CD4-positive, alpha-beta T cell treated with Interferon alpha-2 for 1 hour (primary cell): ENCODE measurements around the gene UFC1.
"Not testable (repeated sequence)": the region's sequence is repeated elsewhere in the genome, so short reads cannot be mapped to it uniquely, and the experiment has no call there.

Experiments used
- DNase-seq, 2 donors: peaks; one replicate each; pipeline ENCODE4 v3.0.0-alpha.2; 2020 to 2022

Gene UFC1

DNA sequence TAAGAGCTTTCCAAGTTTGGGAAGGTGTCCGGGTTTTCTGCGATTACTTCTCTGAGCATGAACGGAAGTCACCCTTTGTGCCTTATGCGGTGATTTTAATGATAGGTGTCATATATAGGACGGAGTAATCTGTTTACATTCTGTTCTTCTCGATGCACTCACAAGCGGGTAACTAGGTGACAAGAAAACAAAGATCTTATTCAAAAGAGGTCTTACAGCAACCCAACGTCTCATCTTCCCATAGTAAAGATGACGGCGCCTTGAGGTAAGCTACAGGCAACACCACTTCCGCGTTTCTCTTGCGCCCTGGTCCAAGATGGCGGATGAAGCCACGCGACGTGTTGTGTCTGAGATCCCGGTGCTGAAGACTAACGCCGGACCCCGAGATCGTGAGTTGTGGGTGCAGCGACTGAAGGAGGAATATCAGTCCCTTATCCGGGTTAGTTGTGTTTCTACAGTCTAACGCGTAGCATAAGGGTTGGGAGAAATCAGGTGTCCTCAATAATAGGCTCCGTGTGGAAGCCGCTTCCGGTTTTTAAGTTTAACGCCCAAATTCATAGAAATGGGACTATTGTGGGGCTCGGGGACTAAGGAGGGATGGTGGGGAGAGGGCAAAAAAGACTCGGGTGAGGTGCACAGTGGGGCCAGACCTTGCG is at the start of gene UFC1:
TSS of gene UFC1 (plus strand) at position 297 of the 656 bp plus-strand sequence. CDS start at position 317, 20 bp downstream.
- DNase-seq, result peak; percentile 87 to 92

DNA sequence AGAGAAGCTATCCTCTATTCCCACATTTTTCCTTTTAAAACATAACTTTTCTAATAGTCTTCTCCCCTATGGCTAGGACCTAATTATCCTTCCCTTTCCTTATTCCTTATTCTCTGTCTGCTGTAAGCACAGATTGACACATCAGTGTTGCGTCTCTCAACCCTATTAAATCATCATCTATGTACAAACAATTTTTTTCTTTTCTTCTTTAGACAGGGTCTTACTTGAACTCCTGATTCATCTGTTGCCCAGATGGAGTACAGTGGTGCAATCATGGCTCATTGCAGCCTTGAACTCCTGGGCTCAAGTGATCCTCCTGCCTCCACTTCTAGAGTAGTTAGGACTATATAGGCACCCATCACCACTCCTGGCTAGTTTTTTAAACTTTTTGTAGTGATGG is 47.3 kb upstream of the UFC1 start:
- DNase-seq, result no peak

DNA sequence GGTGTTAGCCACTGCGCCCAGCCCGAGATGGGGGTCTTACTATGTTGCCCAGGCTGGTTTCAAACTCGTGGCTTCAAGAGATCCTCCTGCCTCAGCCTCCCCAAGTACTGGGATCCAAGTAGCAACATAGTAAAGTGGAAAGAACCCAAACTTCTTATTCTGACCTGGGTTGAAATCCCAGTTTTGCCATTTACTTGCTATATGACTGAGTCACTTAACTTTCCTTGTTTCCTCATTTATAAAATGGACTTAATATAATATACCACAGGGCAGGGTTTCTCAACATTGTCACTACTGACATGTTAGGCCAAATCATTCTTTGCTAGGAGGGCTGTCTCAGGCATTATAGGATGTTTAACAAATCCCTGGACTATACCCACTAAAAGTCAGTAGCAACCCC is 42.7 kb upstream of the UFC1 start:
- DNase-seq, result no peak

DNA sequence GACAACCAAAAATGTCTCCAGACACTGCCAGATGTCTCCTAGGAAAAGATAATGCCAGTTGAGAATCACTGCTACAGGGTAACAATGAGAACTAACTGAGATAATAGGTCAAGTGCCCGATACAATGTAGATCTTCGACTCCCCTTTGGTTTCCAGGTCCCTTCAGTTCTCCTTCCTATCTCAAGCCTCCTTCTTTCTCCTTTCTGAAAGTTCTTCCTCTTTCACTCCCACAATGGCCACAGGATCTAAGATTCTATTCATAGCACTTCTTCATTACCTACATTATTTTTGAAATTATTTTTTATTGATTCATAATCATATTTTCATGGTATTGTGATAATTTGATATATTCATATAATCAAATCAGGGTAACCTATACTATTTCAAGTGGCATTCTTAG is 42.3 kb upstream of the UFC1 start:
- no peak for DNase-seq

DNA sequence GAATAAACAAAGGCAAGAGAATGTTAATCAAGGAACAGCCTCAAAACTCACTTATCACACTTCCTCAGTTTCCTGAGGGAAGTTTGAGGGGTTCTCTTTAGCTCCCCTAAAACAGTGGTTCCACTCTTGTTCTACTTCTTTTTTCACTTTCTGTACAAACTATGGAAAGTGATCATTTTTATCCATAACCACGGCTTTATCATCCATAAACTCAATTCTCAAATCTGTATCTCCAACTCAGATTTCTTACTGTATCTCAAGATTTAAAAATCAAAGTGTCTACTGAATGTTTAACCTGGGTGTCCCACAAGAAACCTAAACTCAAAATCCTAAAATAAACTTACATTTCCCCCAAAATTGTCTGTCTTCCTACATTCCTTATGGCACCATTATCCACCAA is 39.9 kb upstream of the UFC1 start:
- DNase-seq, result no peak

DNA sequence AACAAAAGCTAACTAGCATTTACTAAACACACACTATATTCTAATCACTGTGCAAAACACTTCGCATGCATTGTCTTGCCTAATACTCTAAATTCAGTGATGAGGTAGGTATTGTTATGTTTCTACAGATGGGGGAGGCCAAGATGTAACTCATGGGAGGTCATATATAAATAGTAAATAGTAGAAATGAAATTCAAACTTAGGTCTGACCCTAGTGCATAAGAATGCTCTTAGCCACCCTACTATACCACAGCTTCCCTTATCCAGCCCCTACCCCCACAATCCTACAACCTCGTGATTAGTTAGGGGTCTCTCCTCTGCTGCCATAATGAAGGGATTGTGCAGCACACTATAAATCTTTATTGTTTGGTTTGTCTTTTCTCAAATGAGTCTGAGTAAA is 39.2 kb upstream of the UFC1 start:
- no peak for DNase-seq

DNA sequence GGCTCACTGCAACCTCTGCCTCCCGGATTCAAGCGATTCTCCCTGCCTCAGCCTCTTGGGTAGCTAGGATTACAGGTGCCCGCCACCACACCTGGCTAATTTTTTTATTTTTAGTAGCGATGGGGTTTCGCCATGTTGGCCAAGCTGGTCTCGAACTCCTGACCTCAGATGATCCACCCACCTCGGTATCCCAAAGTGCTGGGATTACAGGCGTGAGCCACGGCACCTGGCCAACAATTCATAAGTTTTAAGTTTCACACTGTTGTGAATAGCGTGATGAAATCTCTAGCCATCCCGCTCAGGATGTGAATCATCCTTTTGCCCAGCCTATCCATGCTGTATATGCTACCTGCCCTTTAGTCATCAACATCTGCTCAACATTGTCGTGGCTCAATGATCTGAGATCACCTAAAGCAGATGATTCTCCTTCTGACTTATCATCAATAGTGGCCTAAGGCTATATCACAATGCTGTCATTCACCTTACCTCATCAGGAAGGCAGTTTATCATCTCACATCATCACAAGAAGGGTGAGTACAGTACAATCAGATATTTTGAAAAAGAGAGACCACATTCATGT is 38.6 kb upstream of the UFC1 start:
- DNase-seq, result no peak

DNA sequence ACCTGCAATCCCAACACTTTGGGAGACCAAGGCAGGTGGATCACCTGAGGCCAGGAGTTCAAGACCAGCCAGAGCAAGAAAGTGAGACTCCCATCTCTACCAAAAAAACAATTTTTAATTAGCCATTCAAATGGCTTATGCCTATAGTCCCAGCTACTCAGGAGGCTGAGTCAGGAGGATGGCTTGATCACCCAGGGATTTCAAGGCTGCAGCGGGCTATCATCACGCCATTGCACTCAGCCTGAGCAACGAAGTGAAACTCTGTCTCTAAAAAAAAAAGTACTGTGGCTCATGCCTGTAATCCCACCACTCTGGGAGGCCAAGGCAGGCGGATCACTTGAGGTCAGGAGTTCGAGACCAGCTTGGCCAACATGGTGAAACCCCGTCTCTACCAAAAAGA is 37.8 kb upstream of the UFC1 start:
- DNase-seq, result not testable (repeated sequence)

DNA sequence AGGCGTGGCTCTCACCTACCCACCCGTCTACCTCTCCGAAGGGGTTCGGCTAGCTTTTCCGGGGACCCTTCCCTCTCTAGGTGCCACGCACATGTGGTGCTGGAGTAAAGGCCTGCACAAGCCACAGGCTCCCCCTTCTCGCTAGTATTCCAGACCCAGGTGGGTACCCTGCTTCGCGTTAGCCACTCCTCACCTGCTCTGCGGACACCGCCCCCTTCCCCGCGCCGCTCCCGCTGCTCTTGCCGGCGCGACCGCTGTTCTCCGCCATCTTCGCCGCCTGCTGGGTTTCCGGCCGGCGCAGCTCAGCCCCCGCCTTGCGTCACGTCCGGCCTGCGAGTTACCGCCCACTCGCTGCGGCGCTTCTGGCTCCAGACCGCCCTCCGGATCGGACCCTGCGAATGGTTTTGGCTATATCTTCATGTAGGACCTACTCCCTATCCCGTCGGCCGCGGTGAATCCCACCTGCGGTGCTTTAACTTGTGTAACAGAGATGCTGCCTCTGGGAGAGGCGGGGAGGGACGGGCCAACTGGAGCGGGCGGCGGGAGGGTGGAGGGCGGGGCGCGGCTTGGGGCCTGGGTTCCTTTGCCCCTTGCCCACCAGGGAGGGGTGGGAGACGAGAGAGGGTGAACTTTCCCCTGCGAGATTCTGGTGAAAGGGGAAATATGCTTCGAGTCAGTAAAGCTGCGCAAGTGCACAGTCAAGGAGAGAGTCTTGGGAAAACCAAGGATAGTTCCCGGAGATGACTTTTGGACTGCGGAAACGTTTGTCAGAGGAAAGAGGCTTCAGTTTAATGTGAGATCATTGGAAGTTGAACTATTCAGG is 35.8 kb upstream of the UFC1 start, which contains the start of the genes NIT1 and PFDN2:
TSS of gene NIT1 (plus strand) at position 347 of the 823 bp plus-strand sequence. CDS start at position 419, 72 bp downstream.
TSS of gene PFDN2 (minus strand) at position 279 of the 823 bp plus-strand sequence. CDS start at position 268, 11 bp downstream.
- peak; percentile 79 to 87 for DNase-seq

DNA sequence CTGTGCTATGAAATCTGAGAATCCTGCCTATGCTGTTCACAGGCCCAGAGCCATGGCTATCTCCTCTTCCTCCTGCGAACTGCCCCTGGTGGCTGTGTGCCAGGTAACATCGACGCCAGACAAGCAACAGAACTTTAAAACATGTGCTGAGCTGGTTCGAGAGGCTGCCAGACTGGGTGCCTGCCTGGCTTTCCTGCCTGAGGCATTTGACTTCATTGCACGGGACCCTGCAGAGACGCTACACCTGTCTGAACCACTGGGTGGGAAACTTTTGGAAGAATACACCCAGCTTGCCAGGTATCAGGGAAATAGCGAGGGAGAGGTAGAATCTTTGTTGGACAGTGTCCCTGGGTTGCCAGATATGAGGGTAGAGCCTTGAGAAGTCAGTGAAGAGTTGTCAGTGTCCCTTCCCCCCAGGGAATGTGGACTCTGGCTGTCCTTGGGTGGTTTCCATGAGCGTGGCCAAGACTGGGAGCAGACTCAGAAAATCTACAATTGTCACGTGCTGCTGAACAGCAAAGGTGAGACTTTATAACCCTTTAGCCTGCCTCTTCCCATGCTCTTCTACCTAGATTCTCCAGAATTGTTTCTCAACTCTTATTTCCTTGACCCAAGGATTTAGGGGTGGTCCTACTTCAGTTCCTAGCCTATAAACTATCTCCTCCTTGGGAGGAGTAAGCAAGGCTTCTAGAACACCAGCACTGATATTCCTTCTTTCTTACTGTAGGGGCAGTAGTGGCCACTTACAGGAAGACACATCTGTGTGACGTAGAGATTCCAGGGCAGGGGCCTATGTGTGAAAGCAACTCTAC is 34.5 kb upstream of the UFC1 start:
- DNase-seq, result peak; percentile 71 to 84

DNA sequence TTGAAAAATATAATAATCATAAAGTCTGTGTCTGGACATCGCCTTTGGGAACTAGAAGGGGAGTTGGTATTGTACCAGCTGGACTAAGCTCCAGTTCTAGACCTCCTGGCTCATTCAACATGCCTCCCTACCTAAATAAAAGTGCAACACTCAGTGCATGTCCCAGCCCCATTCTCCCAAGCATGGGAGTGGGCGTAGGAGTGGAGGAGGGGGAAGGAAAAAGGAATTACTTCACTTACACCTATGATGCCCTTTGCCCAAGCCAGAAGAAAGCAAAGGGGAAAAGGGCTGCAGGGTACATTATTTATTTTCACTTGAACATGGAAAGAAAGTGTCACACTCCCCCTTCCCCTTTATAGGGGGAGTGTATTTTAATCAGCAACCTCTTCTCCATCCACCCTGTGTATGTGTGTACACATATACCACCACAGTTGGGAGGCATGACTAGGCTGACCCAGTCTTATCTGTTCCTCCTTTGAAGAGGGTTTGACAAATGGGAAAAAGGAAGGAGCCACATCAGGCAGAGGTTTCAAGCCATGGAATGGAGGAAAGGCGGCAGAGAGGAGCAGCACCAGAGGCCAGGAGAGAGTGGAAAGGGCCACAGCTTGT is 32.6 kb upstream of the UFC1 start:
- DNase-seq, result no peak

DNA sequence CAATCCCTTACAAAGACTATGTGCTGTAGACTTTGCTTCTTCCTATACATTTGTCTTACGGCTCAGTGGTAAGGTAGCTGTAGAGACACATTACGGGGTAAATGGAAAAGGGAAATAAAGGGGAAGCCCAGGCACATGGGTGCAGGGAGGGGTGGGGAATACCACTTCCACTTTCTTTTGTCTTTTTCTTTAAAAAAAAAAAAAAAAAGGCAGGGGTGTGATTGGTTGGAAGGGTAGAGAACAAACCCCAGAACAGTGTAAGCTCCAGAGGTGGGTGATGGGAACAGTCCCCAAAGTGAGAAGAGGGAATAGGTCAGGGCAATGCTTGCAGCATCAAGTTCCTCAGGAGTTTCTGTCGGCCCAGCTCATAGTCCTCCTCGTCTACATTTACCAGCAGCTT is 31.9 kb upstream of the UFC1 start:
- peak in 1 of 2 donors; percentile 19 for DNase-seq

DNA sequence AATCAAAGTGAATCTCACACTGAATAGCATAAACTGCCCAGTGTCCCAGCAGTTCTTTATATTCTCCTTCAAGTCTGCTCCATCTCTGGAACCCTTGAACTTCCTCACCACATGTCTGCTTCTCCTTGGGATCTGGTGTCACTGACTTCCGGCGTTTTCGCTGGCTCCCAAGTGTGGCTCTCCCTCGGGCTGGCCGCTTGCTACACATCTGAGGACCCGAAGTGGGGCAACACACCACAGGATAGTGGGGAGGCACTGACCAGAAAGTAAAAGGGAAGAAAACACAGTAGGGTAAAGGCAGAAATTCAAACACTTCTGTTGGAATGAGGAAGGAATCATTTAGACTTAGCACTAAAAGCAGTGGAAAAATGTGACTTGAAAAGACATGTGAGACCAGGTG is 30.8 kb upstream of the UFC1 start:
- no peak for DNase-seq

DNA sequence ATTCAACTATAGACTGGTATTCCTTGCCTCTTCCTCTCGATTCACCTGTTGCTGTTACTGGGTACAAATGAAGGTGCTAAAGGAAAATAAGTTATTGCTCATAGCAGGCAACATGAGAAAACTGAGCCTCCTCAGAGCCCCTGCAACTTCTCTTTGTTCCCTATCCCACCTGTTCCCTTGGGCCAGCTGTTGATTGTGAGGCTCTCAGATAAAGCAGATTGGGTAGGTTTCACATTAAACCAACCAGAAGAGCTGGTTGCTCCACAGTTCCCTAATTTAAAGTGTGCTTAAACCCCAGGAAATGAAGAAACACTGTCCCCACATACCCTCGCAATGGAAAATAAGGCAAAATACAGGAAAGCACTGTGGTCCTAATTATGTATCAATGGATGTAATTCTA is 26.1 kb upstream of the UFC1 start:
- DNase-seq, result no peak

DNA sequence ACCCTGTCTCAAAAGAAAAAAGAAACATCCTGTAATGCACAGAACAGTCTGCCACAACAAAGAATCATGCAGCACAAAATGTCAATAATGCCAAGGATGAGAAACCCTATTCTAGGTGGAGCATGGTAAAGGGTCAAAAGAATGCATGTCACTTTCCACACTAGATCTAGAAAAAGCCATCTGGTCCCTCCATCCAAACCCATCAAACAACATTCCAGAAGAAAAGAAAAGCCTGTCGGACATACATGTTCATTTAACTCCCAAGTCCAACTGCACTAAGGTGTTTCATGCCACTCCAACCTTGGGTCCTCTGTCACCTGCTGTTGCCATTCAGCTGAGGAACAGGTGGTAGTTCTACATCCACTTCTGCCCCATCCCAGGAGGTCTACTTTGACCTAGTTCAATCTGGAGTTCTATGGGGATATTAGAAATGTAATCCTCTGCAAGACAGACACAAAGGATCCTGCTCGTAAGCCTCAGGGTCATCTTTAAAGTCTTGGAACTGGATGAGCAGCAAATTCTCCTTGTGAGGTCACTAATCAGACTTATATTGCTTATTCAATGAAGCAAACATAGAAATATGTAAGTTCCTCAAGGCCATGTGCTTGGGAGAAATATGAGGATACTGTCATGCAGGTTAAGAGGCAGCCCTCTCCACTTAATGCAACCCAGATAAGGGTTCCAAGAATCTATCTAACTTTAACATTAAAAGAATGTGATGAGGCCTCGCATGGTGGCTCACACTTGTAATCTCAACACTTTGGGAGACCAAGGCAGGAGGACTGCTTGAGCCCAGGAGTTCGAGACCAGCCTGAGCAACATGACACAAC is 25.0 kb upstream of the UFC1 start:
- DNase-seq, result no peak

DNA sequence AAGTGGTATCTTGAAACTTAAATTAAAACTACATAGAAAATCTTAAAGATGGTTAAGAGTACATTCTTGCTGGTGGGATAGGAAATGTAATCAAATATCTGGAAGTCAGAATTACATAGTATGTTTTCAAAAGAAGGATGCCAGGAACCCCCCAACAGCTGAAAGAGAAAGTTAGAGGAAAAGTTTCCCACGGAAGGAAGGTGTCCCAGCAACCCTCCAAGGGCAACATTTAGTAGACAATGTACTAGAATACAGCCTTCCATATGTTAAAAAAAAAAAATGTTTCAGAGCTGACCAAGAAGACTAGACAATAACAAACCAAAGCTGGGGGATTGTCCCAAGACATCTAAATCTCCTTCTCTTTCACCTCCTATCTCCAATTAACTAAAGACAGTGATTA is 23.5 kb upstream of the UFC1 start:
- no peak for DNase-seq

DNA sequence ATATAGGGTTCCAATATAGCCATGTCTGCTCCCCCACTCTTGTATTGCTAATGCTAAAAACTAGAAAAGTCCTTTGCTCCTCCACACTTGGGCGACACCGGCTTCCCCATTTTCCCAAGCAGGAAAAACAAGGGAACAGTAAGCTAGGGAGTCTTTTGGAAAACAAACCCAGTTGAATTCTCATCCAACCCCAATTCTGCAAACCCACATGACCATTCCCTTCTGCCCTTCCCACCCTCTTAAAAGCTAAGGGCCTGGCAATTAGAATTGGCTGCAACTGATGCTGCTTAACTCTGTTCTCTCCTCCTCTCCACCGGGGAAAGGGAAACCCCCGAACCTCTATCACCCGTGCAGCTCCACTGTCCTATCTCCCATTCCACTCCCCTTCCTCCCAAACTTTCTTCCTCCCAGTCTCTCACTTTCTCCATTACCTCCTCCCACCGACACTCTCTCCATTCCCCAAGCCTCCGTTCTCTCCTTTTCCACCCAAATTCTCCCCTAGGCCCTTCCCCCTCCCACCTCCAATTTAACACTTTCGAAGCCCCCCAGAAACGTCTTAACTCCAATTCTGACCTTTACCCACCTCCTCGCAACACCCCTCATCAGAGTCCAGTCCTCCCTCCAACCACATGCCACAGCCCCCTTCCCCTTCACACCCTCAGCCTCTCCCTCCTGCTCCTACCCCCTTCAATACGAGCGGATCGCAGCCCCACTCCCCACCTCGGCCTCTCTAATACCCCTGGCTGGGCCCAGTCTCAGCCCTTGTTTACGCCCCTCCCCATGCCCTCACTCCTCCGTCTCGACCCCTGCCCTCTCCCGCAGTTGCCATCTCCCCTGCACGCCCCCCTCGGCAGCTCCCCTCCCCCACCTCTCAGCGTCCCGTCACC is 22.0 kb upstream of the UFC1 start:
- peak in 1 of 2 donors; percentile 33 for DNase-seq

DNA sequence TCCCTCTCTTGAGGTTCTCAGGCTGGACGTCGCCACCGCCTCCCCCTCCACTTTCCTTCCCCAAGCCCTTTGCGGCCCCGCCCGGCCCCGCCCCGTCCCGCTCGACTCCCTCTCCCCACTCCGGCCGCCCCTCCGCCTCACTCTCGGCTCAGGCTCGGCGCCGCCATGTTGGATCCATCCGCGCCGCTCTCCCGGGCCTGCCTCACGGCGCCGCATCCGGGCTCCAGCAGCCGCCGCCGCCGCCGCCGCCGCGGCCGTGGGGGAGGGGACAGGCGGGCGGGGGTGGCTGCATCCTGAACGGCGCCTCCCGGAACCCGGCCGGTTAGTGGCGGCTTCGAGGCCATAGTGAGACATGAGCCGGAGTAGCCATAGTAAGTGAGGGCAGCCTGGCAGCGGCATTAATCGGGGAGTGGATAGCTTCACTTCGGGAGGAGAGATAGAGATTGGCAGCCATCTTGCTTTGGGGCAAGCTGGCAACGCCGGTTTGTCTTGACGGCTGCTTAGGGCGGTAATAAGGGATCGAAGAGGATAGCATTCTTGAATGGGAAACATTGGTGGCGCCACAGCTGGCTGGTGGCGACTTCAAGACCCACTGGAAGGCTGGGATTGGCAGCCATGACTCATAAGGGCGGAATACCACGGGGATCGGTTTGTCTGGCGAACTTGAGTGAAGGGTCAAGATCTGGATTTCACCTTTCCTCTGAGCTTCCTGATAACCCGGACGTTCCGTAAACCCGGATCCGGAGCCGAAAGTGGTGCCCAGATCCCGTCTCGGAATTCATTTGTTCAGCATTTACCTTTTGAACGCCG is 21.2 kb upstream of the UFC1 start, which contains the start of gene DEDD:
TSS of gene DEDD (minus strand) at position 258 of the 810 bp plus-strand sequence. CDS start 8,205 bp downstream, outside the sequence.
- peak; percentile 95 to 97 for DNase-seq

DNA sequence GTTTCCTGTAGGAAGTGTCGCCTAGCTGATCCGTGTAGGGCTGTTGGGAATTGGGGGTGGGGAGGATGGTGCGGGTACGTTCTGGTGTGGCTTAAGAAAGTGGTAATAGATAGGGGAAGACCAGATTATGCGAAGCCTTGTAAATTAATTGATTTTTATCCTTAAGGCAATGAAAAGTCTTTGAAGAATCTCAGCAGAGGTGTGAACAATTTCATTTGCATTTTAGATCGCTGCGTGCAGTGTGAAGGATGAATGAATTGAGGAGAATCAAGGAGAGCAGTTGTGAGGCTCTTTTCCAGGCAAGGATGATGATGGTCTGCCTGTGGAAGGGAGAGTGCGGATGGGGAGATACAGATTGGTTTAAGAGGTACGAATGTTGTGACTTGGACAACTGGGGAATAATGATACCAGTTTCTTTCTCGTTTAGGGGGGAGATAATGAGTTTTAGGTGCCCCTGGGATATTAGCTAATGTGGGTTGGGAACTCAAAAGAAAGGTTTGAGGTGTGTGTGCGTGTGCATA is 20.5 kb upstream of the UFC1 start:
- DNase-seq, result no peak
